ENCODE results near the gene IL7R. TPM values are rescaled to one million over a fixed set of nuclear protein-coding genes. Genes with fewer than 3 reads are reported as not detected.

IL7R gene
- total and polyA plus RNA-seq, 7 experiments from 2014 or later, result 341 to 1,298 (median 690) TPM

DNA sequence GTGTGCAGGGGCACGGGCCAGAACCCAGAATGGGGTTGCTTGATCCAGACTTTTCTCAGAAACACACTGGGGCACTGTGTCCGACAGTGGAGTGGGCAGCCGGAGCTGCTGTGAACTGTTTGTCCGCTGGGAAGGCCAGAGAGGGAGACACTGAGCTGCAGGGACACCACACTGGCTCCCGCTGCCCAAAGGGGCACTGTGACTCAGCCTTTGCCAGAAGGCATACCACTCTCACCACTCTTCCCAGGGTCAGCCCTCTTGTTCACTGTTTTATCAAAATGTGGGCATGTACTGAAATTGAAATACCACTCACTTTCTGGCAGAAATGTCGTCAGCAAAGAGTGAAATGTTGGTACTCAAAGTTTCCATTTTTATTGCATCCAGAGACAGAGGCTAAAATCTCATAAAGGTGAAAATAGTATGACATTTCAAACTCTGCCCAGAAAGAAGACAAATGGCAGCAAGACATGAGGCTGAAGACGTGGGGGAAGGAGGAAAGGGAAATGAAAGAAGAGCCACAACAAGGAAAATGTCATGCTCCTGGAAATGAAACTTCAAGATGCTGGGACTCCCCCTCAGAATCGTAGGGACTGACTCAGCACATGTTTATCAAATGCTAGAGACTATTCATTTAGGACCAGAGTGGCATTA is 4.5 kb upstream of the IL7R start:
- no peak for ATAC-seq
- CTCF ChIA-PET, result interaction anchor here (0.9 to 11.1 kb wide), 11 partner anchors 9 to 201 kb away, joined by 3 to 128 read pairs (median 3); no protein-coding TSS in a partner anchor

DNA sequence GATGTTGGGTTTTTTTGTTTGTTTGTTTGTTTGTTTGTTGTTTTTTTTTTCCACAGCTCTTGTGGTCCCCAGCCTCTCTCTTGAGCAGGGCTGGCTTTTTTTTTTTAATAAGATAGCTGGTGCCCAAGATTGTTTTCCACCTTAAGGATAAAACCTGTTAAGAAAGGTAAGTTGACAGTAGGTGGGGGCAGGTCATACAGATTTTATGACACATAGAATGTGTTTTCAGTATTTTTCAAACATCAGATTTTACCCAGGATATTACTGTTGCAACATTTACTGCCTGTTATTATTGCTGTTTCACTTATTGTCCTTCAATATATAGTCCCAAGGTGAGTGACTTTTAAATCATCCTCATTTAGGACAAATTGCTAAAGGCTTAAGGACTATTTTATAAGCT is 3.9 kb upstream of the IL7R start:
- DNase-seq, result no peak
- POLR2A ChIA-PET, result interaction anchor here (0.6 to 18.2 kb wide), 9 partner anchors 12 to 73 kb away, joined by 3 to 1069 read pairs (median 38); no protein-coding TSS in a partner anchor
- H3K27ac Mint-ChIP-seq, result peak overlapping the region; percentile 97 to 100 (median 99)
- Histone ChIP-seq H3K4me3 (ENCODE audit: low read length) (peak overlapping the region; percentile 55), H3K4me1 (ENCODE audit: control insufficient read depth in 2 of 2, insufficient read depth in 2 of 2, low read length in 2 of 2) (peaks cover 52 to 56% of the 10 kb centered on the region in 2 donors), H3K27ac (ENCODE audit: low read depth, low read length) (peak overlapping the region; percentile 98), H3K27me3 (ENCODE audit: control insufficient read depth in 2 of 2, insufficient read depth in 2 of 2, low read length in 2 of 2) (no peaks in the 10 kb centered on the region), H3K36me3 (ENCODE audit: control insufficient read depth in 2 of 3, insufficient read depth in 3 of 3, low read length in 3 of 3) (peaks cover 0 to 4% (median 0%) of the 10 kb centered on the region in 3 experiments), H3K9me3 (ENCODE audit: control insufficient read depth in 2 of 3, low read length in 3 of 3) (peaks cover 0 to under 1% (median 0%) of the 10 kb centered on the region in 3 experiments)
- intact Hi-C loops (cut with micrococcal nuclease), result loop anchor here (1.0 to 10.0 kb wide), 3 partner anchors 26 to 1025 kb away; partner anchors contain the start of gene NIPBL (in 2 of the 2)
- H3K4me1 Mint-ChIP-seq, result peaks cover 30 to 86% (median 72%) of the 10 kb centered on the region in 7 donors
- peak overlapping the region; percentile 85 to 100 (median 92) for H3K4me3 Mint-ChIP-seq
- H3K27me3 Mint-ChIP-seq, result no peaks in the 10 kb centered on the region
- no peak for ATAC-seq
- H3K9me3 Mint-ChIP-seq, result peaks cover 0 to 4% (median 0%) of the 10 kb centered on the region in 11 donors
- H3K36me3 Mint-ChIP-seq, result peaks cover 7 to 24% (median 10%) of the 10 kb centered on the region in 5 donors
- CTCF ChIA-PET, result interaction anchor here (0.9 to 11.1 kb wide), 6 partner anchors 20 to 180 kb away, joined by 3 to 128 read pairs (median 3); no protein-coding TSS in a partner anchor

More for the DNA sequence above, 4.5 kb upstream of the IL7R start:
- Mint-ChIP-seq H3K36me3 (peaks cover 3 to 25% (median 10%) of the 10 kb centered on the region in 5 donors), H3K4me1 (peaks cover 31 to 89% (median 72%) of the 10 kb centered on the region in 7 donors), H3K4me3 (peak overlapping the region; percentile 85 to 100 (median 92)), H3K27me3 (no peaks in the 10 kb centered on the region), H3K9me3 (peaks cover 0 to 10% (median 2%) of the 10 kb centered on the region in 11 donors), H3K27ac (peak overlapping the region; percentile 97 to 100 (median 99))
- Histone ChIP-seq H3K4me1 (ENCODE audit: control insufficient read depth in 2 of 2, insufficient read depth in 2 of 2, low read length in 2 of 2) (peaks cover 52 to 56% of the 10 kb centered on the region in 2 donors), H3K27me3 (ENCODE audit: control insufficient read depth in 2 of 2, insufficient read depth in 2 of 2, low read length in 2 of 2) (no peaks in the 10 kb centered on the region), H3K27ac (ENCODE audit: low read depth, low read length) (peak overlapping the region; percentile 98), H3K36me3 (ENCODE audit: control insufficient read depth in 2 of 3, insufficient read depth in 3 of 3, low read length in 3 of 3) (no peaks in the 10 kb centered on the region), H3K4me3 (ENCODE audit: low read length) (peak overlapping the region; percentile 55), H3K9me3 (ENCODE audit: control insufficient read depth in 2 of 3, low read length in 3 of 3) (peaks cover 0 to 6% (median 0%) of the 10 kb centered on the region in 3 experiments)
- DNase-seq, result peak in 6 of 9 donors; percentile 42 to 74 (median 56)
- intact Hi-C loops (cut with micrococcal nuclease), result loop anchor here (1.0 to 10.0 kb wide), 3 partner anchors 26 to 1025 kb away; partner anchors contain the start of gene NIPBL (in 2 of the 2)
- POLR2A ChIA-PET, result interaction anchor here (0.6 to 18.2 kb wide), 10 partner anchors 12 to 182 kb away, joined by 3 to 1069 read pairs (median 20); no protein-coding TSS in a partner anchor

DNA sequence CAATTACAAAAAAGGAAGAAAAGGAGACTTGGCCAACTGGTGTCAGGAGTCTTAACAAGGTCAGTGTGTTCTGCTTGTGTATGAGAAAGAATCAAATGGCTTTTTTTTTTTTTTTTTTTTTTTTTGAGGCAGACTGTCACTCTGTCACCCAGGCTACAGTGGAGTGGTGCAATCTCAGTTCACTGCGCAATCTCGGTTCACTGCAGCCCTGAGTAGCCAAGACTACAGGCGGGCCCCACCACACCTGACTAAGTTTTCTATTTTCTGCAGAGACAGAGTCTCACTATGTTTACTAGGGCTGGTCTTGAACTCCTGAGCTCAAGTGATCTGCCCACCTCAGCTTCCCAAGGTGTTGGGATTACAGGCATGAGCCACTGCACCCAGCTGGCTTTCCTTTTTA is 3.1 kb upstream of the IL7R start:
- peak overlapping the region; percentile 85 to 100 (median 92) for H3K4me3 Mint-ChIP-seq
- ChIA-PET POLR2A (interaction anchor here (1.0 to 18.2 kb wide), 19 partner anchors 8 to 924 kb away, joined by 3 to 1069 read pairs (median 9); partner anchors contain the start of gene DNAJC21), CTCF (interaction anchor here (0.7 to 11.1 kb wide), 13 partner anchors 14 to 236 kb away, joined by 3 to 128 read pairs (median 4); partner anchors contain the start of gene SPEF2)
- H3K4me1 Mint-ChIP-seq, result peaks cover 29 to 79% (median 72%) of the 10 kb centered on the region in 7 donors
- H3K4me3 ChIP-seq (ENCODE audit: low read length), result peak overlapping the region; percentile 55
- ATAC-seq (peak; percentile 70), DNase-seq (peak; percentile 32 to 85 (median 76))
- peaks cover 52 to 56% of the 10 kb centered on the region in 2 donors for H3K4me1 ChIP-seq (ENCODE audit: control insufficient read depth in 2 of 2, insufficient read depth in 2 of 2, low read length in 2 of 2)
- peaks cover 10 to 23% (median 16%) of the 10 kb centered on the region in 5 donors for H3K36me3 Mint-ChIP-seq
- no peaks in the 10 kb centered on the region for H3K27me3 Mint-ChIP-seq
- H3K9me3 Mint-ChIP-seq, result peaks cover 0 to 2% (median 0%) of the 10 kb centered on the region in 11 donors
- H3K27ac Mint-ChIP-seq, result peak overlapping the region; percentile 97 to 100 (median 99)
- H3K27ac ChIP-seq (ENCODE audit: low read depth, low read length), result peak overlapping the region; percentile 98
- H3K27me3 ChIP-seq (ENCODE audit: control insufficient read depth in 2 of 2, insufficient read depth in 2 of 2, low read length in 2 of 2), result no peaks in the 10 kb centered on the region
- peaks cover 0 to 10% (median 0%) of the 10 kb centered on the region in 3 experiments for H3K36me3 ChIP-seq (ENCODE audit: control insufficient read depth in 2 of 3, insufficient read depth in 3 of 3, low read length in 3 of 3)
- intact Hi-C loops (cut with micrococcal nuclease), result loop anchor here (1.0 to 10.0 kb wide), 15 partner anchors 17 to 1024 kb away; partner anchors contain the start of genes NIPBL (in 2 of the 2) and DNAJC21 (in 1 of the 2)
- no peaks in the 10 kb centered on the region for H3K9me3 ChIP-seq (ENCODE audit: control insufficient read depth in 2 of 3, low read length in 3 of 3)

DNA sequence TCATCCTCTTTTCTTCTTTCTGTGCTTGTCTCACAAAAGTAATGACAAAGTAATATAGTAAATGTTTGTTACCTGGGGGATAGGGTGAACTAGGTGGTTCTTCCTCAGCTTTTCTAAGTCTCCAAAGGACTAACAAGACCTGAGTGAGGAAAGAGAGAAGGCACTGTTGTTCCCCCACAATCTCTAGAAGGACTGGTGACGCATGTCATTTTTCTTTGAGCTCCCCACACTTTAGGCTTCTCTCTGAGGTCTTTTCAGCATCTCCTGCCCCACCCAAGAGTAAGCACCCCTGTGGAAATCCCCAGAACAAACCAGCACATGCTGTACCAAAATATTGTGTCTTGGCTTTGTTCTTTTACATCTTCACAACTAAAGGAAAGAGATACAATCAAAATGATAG is 2.4 kb upstream of the IL7R start:
- peak overlapping the region; percentile 55 for H3K4me3 ChIP-seq (ENCODE audit: low read length)
- ChIA-PET CTCF (interaction anchor here (0.6 to 11.1 kb wide), 16 partner anchors 13 to 237 kb away, joined by 3 to 128 read pairs (median 3); partner anchors contain the start of gene SPEF2), POLR2A (interaction anchor here (0.7 to 18.2 kb wide), 20 partner anchors 9 to 925 kb away, joined by 3 to 1069 read pairs (median 8); partner anchors contain the start of gene DNAJC21)
- Mint-ChIP-seq H3K36me3 (peaks cover 16 to 28% (median 22%) of the 10 kb centered on the region in 5 donors), H3K9me3 (peaks cover 0 to 3% (median 0%) of the 10 kb centered on the region in 11 donors), H3K27ac (peak overlapping the region; percentile 97 to 100 (median 99)), H3K27me3 (no peaks in the 10 kb centered on the region), H3K4me1 (peaks cover 29 to 75% (median 72%) of the 10 kb centered on the region in 7 donors), H3K4me3 (peak overlapping the region; percentile 85 to 100 (median 92))
- peaks cover 52 to 56% of the 10 kb centered on the region in 2 donors for H3K4me1 ChIP-seq (ENCODE audit: control insufficient read depth in 2 of 2, insufficient read depth in 2 of 2, low read length in 2 of 2)
- no peaks in the 10 kb centered on the region for H3K9me3 ChIP-seq (ENCODE audit: control insufficient read depth in 2 of 3, low read length in 3 of 3)
- no peaks in the 10 kb centered on the region for H3K27me3 ChIP-seq (ENCODE audit: control insufficient read depth in 2 of 2, insufficient read depth in 2 of 2, low read length in 2 of 2)
- intact Hi-C loops (cut with micrococcal nuclease), result loop anchor here (1.0 to 10.0 kb wide), 15 partner anchors 17 to 1023 kb away; partner anchors contain the start of genes NIPBL (in 2 of the 2) and DNAJC21 (in 1 of the 2)
- peaks cover under 1 to 16% (median 4%) of the 10 kb centered on the region in 3 experiments for H3K36me3 ChIP-seq (ENCODE audit: control insufficient read depth in 2 of 3, insufficient read depth in 3 of 3, low read length in 3 of 3)
- DNase-seq, result peak in 8 of 9 donors; percentile 59 to 98 (median 94)
- peak overlapping the region; percentile 98 for H3K27ac ChIP-seq (ENCODE audit: low read depth, low read length)
- peak; percentile 84 for ATAC-seq

DNA sequence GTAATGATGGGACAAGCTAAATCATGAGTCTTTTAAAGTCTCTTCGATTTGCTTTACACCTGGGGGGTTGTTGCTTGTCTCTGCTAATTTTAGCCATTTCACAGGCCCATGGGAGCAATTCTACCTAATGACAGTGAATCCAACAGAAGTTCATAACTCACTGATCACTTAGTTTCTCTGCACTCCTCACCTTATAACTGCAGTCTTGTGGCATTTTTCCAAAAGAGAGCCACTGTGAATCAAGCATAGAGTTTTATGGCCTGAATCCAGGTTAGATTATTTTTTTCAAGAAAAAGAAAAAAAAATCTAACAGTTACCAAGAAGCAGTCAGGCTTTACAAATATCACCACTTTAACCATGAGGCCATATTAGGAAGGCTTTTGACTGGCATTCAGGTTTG is 1.5 kb upstream of the IL7R start:
- Mint-ChIP-seq H3K4me1 (peaks cover 29 to 74% (median 64%) of the 10 kb centered on the region in 7 donors), H3K36me3 (peaks cover 23 to 37% (median 31%) of the 10 kb centered on the region in 5 donors), H3K4me3 (peak overlapping the region; percentile 20 to 100 (median 92)), H3K9me3 (peaks cover 0 to 3% (median 0%) of the 10 kb centered on the region in 11 donors), H3K27me3 (no peaks in the 10 kb centered on the region), H3K27ac (peak overlapping the region; percentile 97 to 100 (median 99))
- intact Hi-C loops (cut with micrococcal nuclease), result loop anchor here in 1 of 2 donors (2.0 to 10.0 kb wide), 4 partner anchors 16 to 1020 kb away; partner anchors contain the start of genes DNAJC21 and NIPBL
- peaks cover 9 to 24% (median 10%) of the 10 kb centered on the region in 3 experiments for H3K36me3 ChIP-seq (ENCODE audit: control insufficient read depth in 2 of 3, insufficient read depth in 3 of 3, low read length in 3 of 3)
- DNase-seq (peak in 2 of 9 donors; percentile 32 to 48), ATAC-seq (no peak)
- peak overlapping the region; percentile 14 for H3K4me3 ChIP-seq (ENCODE audit: low read length)
- peak overlapping the region; percentile 98 for H3K27ac ChIP-seq (ENCODE audit: low read depth, low read length)
- ChIA-PET CTCF (interaction anchor here (0.9 to 11.1 kb wide), 9 partner anchors 14 to 238 kb away, joined by 3 to 128 read pairs (median 11); partner anchors contain the start of gene SPEF2), POLR2A (interaction anchor here (0.8 to 18.2 kb wide), 11 partner anchors 13 to 197 kb away, joined by 5 to 1069 read pairs (median 38); no protein-coding TSS in a partner anchor)
- no peaks in the 10 kb centered on the region for H3K9me3 ChIP-seq (ENCODE audit: control insufficient read depth in 2 of 3, low read length in 3 of 3)
- no peaks in the 10 kb centered on the region for H3K27me3 ChIP-seq (ENCODE audit: control insufficient read depth in 2 of 2, insufficient read depth in 2 of 2, low read length in 2 of 2)
- peaks cover 48% of the 10 kb centered on the region in 2 donors for H3K4me1 ChIP-seq (ENCODE audit: control insufficient read depth in 2 of 2, insufficient read depth in 2 of 2, low read length in 2 of 2)

Measured in naive thymus-derived CD4-positive, alpha-beta T cell (primary cell).